ENCODE measurements around the gene PSMB7. TPM values are rescaled to one million over a fixed set of nuclear protein-coding genes. Genes with fewer than 3 reads are reported as not detected.

The PSMB7 gene
- total and polyA plus RNA-seq, 11 donors, result 149 to 281 (median 176) TPM

DNA sequence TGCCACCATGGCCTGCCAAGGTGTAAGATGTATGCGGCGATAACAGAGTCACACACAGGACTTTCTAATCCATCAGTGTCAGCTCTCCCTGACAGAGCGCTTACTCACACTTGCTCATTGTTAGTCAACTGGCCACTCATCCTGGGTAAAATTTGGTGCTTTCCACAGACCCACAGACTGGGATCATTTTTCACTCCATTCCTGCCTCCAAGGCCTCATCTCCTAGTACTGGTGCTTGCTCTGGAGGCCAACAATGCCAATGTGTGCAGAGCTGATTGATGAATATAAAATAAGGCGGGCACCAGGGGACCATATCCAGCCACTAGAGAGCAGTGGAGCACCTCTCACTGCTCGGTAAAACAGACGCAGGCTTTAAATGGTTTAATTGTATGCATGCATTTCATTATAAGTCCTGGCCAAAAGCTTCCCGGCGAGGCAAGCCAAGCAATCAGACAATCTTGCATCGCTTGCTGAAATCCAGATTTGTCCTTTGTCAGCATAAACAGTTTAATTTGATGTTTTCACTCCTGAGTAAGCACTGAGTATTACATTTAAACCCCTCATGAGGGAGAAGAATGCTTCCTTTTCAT, 22.3 kb downstream of the PSMB7 start:
- ATAC-seq, result no peak
- WGBS, 4 donors, result 68 to 78% (median 76%) methylated on average over 9 of the region's 9 CpGs

DNA sequence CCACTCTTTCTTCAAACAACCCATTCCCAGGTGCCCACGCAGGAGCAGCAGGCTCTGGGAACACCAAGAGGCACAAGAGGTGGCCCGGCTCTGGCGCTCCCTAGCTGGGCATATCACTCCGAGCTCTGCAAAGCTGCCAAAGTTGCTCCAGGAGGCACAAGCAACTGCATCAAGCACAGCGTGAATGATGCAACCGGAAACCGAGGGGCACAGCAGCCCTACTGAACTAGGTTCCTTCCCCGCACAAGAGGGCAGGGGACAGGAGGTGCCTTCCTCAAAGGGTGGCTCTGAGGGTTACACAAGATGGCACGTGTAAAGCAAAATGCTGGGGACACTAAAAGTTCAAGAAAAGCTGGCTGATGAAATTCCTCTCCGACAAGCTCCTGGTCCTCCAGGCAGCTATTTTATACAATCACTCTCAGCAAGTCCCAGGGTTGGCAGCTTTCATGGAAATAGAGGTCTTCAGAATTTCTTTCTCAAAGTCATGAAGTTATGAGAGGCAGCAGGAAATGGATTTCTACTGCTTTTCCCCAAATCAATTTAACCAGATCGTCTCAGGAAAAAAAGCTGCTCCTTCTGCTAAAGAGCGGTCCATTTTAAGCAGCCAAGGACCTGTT, 22.9 kb downstream of the PSMB7 start:
- H3K4me3 ChIP-seq, result no peak overlapping the region
- H3K9me3 ChIP-seq, result no peaks in the 10 kb centered on the region
- intact Hi-C loops (cut with DNase I), result loop anchor here in 5 of 10 donors (5.0 to 10.0 kb wide), 2 partner anchors 268 to 270 kb away; no protein-coding TSS in a partner anchor
- no peaks in the 10 kb centered on the region for H3K27me3 ChIP-seq
- TF ChIP-seq, protein P1, sequence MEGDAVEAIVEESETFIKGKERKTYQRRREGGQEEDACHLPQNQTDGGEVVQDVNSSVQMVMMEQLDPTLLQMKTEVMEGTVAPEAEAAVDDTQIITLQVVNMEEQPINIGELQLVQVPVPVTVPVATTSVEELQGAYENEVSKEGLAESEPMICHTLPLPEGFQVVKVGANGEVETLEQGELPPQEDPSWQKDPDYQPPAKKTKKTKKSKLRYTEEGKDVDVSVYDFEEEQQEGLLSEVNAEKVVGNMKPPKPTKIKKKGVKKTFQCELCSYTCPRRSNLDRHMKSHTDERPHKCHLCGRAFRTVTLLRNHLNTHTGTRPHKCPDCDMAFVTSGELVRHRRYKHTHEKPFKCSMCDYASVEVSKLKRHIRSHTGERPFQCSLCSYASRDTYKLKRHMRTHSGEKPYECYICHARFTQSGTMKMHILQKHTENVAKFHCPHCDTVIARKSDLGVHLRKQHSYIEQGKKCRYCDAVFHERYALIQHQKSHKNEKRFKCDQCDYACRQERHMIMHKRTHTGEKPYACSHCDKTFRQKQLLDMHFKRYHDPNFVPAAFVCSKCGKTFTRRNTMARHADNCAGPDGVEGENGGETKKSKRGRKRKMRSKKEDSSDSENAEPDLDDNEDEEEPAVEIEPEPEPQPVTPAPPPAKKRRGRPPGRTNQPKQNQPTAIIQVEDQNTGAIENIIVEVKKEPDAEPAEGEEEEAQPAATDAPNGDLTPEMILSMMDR (IDR thresholded peaks at IDR 0.05), result no peak
- TF ChIP-seq POLR2A (IDR thresholded peaks at IDR 0.05), result no peak
- peaks cover 0 to 39% (median 18%) of the 10 kb centered on the region in 9 donors for H3K36me3 ChIP-seq
- ATAC-seq (peak in 3 of 4 donors; percentile 40 to 53 (median 46)), DNase-seq (peak in 3 of 5 donors; percentile 49 to 66 (median 62))
- no peak overlapping the region for H3K27ac ChIP-seq
- H3K4me1 ChIP-seq, result peaks cover 0 to 84% (median 39%) of the 10 kb centered on the region in 12 donors
- WGBS, 4 donors, result 79 to 90% (median 83%) methylated on average over 12 of the region's 12 CpGs

More for the DNA sequence above, 22.3 kb downstream of the PSMB7 start:
- no peak for DNase-seq
- no peak overlapping the region for H3K27ac ChIP-seq
- intact Hi-C loops (cut with DNase I), result loop anchor here in 5 of 10 donors (5.0 to 10.0 kb wide), 2 partner anchors 268 to 271 kb away; no protein-coding TSS in a partner anchor
- H3K4me1 ChIP-seq, result peaks cover 0 to 79% (median 38%) of the 10 kb centered on the region in 12 donors
- H3K27me3 ChIP-seq, result no peaks in the 10 kb centered on the region
- peaks cover 0 to 43% (median 18%) of the 10 kb centered on the region in 9 donors for H3K36me3 ChIP-seq
- H3K9me3 ChIP-seq, result no peaks in the 10 kb centered on the region
- H3K4me3 ChIP-seq, result no peak overlapping the region
- TF ChIP-seq POLR2A (IDR thresholded peaks at IDR 0.05), result no peak
- TF ChIP-seq, protein P1 (IDR thresholded peaks at IDR 0.05), result peak in 1 of 12 donors; percentile 12

DNA sequence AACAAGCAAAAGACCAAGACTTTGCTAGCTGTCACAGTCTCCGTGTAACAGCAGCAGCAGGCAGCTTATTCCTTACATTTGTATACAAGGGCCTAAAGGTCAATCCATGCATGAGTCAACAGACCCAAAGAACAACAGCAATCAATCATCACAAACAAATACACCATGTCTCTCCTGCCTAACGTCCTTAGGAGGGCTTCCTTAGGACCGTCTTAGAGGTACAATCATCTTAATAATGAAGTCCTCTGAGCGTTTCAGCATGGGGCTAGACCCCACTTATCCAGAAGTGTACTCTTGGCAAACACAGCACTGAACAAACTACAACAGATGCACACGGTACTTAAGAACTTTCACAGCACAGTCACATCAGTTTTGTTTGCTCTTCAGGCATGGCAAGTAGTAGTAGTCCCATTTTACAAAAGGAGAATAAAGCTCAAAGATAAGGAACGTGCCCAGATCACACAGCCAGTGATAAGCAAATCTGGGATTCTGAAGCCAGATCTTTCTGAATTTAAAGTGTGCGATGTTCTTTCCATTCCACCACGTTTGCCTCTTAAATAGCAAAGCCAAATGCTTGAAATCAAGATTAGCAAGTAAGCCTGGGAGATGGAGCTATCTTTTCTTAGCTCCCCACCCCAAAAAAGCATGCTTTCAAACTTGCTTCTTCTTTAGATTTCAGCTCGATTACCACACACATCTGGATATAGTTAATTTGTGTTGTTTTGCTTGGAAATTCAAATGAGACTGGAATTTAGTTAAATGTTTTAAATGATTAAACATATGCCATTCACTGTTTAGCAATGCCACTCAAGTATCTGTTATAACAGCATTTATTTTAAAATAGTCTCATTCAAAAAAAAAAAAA, 24.2 kb downstream of the PSMB7 start:
- Histone ChIP-seq H3K27me3 (no peaks in the 10 kb centered on the region), H3K27ac (no peak overlapping the region), H3K4me3 (no peak overlapping the region), H3K9me3 (no peaks in the 10 kb centered on the region), H3K36me3 (peaks cover 0 to 28% (median 7%) of the 10 kb centered on the region in 9 donors), H3K4me1 (peaks cover 0 to 85% (median 47%) of the 10 kb centered on the region in 12 donors)
- intact Hi-C loops (cut with DNase I), result loop anchor here in 5 of 10 donors (5.0 to 10.0 kb wide), 2 partner anchors 266 to 269 kb away; no protein-coding TSS in a partner anchor
- TF ChIP-seq, protein P1 (IDR thresholded peaks at IDR 0.05), result no peak
- no peak for TF ChIP-seq POLR2A (IDR thresholded peaks at IDR 0.05)
- DNase-seq (no peak), ATAC-seq (no peak)
- WGBS, 4 donors, result 55 to 67% (median 63%) methylated on average over 9 of the region's 9 CpGs

Data from heart left ventricle (tissue), 16 donors.